HEK293 (cell line): Measurements from ENCODE around the gene LARGE1.

ENCODE experiments used
- CTCF ChIA-PET: fragments of 350-600 bp; formaldehyde crosslinking; extraction: SDS; loops from one replicate; lab custom pipeline; 2021; ENCODE audit warnings: antibody characterized with exemption; lab: Yijun Ruan, JAX
- POLR2A ChIA-PET: fragments of 300-600 bp; formaldehyde crosslinking; extraction: SDS; loops from one replicate; lab custom pipeline; 2020; ENCODE audit warnings: antibody characterized with exemption, inconsistent platforms; lab: Yijun Ruan, JAX
- H3K27ac ChIP-seq: fragments of 200-500 bp; sonication (Bioruptor generic); 2 replicates; pipeline ENCODE4 v1.5.1; 2014; ENCODE audit warnings: low read depth, low read length, control low read depth, inconsistent platforms; ENCODE audit errors: extremely low read depth
- H3K36me3 ChIP-seq, 2 experiments: fragments of 200-500 bp in 1 of 2; sonication (Bioruptor generic) in 1 of 2; 1 replicate in 1 of 2; 2 replicates in 1 of 2; pipeline ENCODE4 v1.5.1; 2014 to 2017; ENCODE audit warnings: inconsistent platforms in 2 of 2, low read length in 2 of 2; ENCODE audit not compliant: control insufficient read depth in 2 of 2, insufficient read depth in 1 of 2
- H3K4me1 ChIP-seq: fragments of 200-500 bp; sonication (Bioruptor generic); 2 replicates; pipeline ENCODE4 v1.5.1; 2014; ENCODE audit warnings: mild to moderate bottlenecking, low read length, inconsistent platforms; ENCODE audit not compliant: control insufficient read depth, insufficient read depth
- H3K4me3 ChIP-seq: 2 replicates; pipeline ENCODE4 v1.5.1; 2011; ENCODE audit warnings: low read depth, mild to moderate bottlenecking, control low read depth, low read length, moderate library complexity
- H3K9me3 ChIP-seq: fragments of 200-500 bp; sonication (Bioruptor generic); 2 replicates; pipeline ENCODE4 v1.5.1; 2014; ENCODE audit warnings: low read depth, low read length, inconsistent platforms; ENCODE audit not compliant: control insufficient read depth, insufficient read depth
- BCL11B ChIP-seq: fragments of 450-650 bp; formaldehyde crosslinking; IDR thresholded peaks from 2 replicates; pipeline ENCODE4 v1.5.1; 2016; ENCODE audit warnings: low read depth, missing biosample characterization, missing genetic modification characterization
- GLIS2 ChIP-seq: fragments of 450-650 bp; formaldehyde crosslinking; IDR thresholded peaks from 2 replicates; pipeline ENCODE4 v1.5.1; 2016; ENCODE audit warnings: missing biosample characterization, missing genetic modification characterization
- IKZF3 ChIP-seq: fragments of 450-650 bp; IDR thresholded peaks from 2 replicates; pipeline ENCODE4 v1.5.0; 2018; ENCODE audit warnings: missing biosample characterization, mild to moderate bottlenecking, missing genetic modification characterization, moderate library complexity
- KLF10 ChIP-seq: fragments of 450-650 bp; IDR thresholded peaks from 2 replicates; pipeline ENCODE4 v1.5.1; 2018; ENCODE audit warnings: missing biosample characterization, mild to moderate bottlenecking, missing genetic modification characterization
- RBAK ChIP-seq: fragments of 450-650 bp; formaldehyde crosslinking; IDR thresholded peaks from 2 replicates; pipeline ENCODE4 v1.5.1; 2016; ENCODE audit warnings: missing biosample characterization, missing genetic modification characterization
- REPIN1 ChIP-seq: fragments of 450-650 bp; formaldehyde crosslinking; IDR thresholded peaks from 2 replicates; pipeline ENCODE4 v1.5.1; 2017; ENCODE audit warnings: missing biosample characterization, missing genetic modification characterization, low read depth
- YY2 ChIP-seq: fragments of 450-650 bp; formaldehyde crosslinking; IDR thresholded peaks from 2 replicates; pipeline ENCODE4 v1.5.1; 2016; ENCODE audit warnings: missing biosample characterization, missing genetic modification characterization
- ZBTB48 ChIP-seq: fragments of 450-650 bp; formaldehyde crosslinking; IDR thresholded peaks from 2 replicates; pipeline ENCODE4 v1.5.1; 2016; ENCODE audit warnings: missing biosample characterization, missing genetic modification characterization
- ZIC2 ChIP-seq: fragments of 450-650 bp; formaldehyde crosslinking; IDR thresholded peaks from 2 replicates; pipeline ENCODE4 v1.5.1; 2016; ENCODE audit warnings: missing biosample characterization, missing genetic modification characterization
- ZNF169 ChIP-seq: fragments of 450-650 bp; formaldehyde crosslinking; IDR thresholded peaks from 2 replicates; pipeline ENCODE4 v1.5.1; 2016; ENCODE audit warnings: missing biosample characterization, missing genetic modification characterization
- ZNF184 ChIP-seq: fragments of 450-650 bp; IDR thresholded peaks from 2 replicates; pipeline ENCODE4 v1.5.1; 2018; ENCODE audit warnings: missing biosample characterization, mild to moderate bottlenecking, missing genetic modification characterization
- ZNF292 ChIP-seq: fragments of 450-650 bp; formaldehyde crosslinking; IDR thresholded peaks from 2 replicates; pipeline ENCODE4 v1.5.1; 2016; ENCODE audit warnings: low read depth, missing biosample characterization, missing genetic modification characterization, borderline replicate concordance
- ZNF302 ChIP-seq: fragments of 450-650 bp; formaldehyde crosslinking; IDR thresholded peaks from 2 replicates; pipeline ENCODE4 v1.5.1; 2016; ENCODE audit warnings: missing biosample characterization, missing genetic modification characterization, low read depth
- ZNF394 ChIP-seq: fragments of 450-650 bp; formaldehyde crosslinking; IDR thresholded peaks from 2 replicates; pipeline ENCODE4 v1.5.1; 2016; ENCODE audit warnings: missing biosample characterization, missing genetic modification characterization, mild to moderate bottlenecking, moderate library complexity, borderline replicate concordance
- ZNF521 ChIP-seq: fragments of 450-650 bp; formaldehyde crosslinking; IDR thresholded peaks from 2 replicates; pipeline ENCODE4 v1.5.1; 2017; ENCODE audit warnings: missing biosample characterization, mild to moderate bottlenecking, missing genetic modification characterization
- ZSCAN30 ChIP-seq: fragments of 450-650 bp; IDR thresholded peaks from 2 replicates; pipeline ENCODE4 v1.5.1; 2018; ENCODE audit warnings: missing biosample characterization, mild to moderate bottlenecking, missing genetic modification characterization, moderate library complexity
- TF ChIP-seq, protein P1 (sequence below): fragments of 450-650 bp; IDR thresholded peaks from 2 replicates; pipeline ENCODE4 v1.5.1; 2018; ENCODE audit warnings: missing biosample characterization, missing genetic modification characterization
- TF ChIP-seq, protein P2 (sequence below): fragments of 450-650 bp; formaldehyde crosslinking; conservative IDR thresholded peaks from 2 replicates; pipeline ENCODE4 v1.5.1; 2016; ENCODE audit warnings: low read depth, missing biosample characterization, missing genetic modification characterization
- TF ChIP-seq, protein P3 (sequence below): fragments of 450-650 bp; formaldehyde crosslinking; IDR thresholded peaks from 2 replicates; pipeline ENCODE4 v1.5.1; 2016; ENCODE audit warnings: missing biosample characterization, missing genetic modification characterization
- TF ChIP-seq, protein P4 (sequence below): fragments of 450-650 bp; IDR thresholded peaks from 2 replicates; pipeline ENCODE4 v1.5.1; 2018; ENCODE audit warnings: missing biosample characterization, mild to moderate bottlenecking, missing genetic modification characterization
- TF ChIP-seq, protein P5 (sequence below): fragments of 450-650 bp; formaldehyde crosslinking; IDR thresholded peaks from 2 replicates; pipeline ENCODE4 v1.5.1; 2017; ENCODE audit warnings: missing biosample characterization, missing genetic modification characterization
- TF ChIP-seq, protein P6 (sequence below): fragments of 450-650 bp; formaldehyde crosslinking; IDR thresholded peaks from 2 replicates; pipeline ENCODE4 v1.5.1; 2016; ENCODE audit warnings: missing biosample characterization, missing genetic modification characterization
- TF ChIP-seq, protein P7 (sequence below): fragments of 450-650 bp; formaldehyde crosslinking; IDR thresholded peaks from 2 replicates; pipeline ENCODE4 v1.5.1; 2016; ENCODE audit warnings: missing biosample characterization, missing genetic modification characterization, borderline replicate concordance

Gene LARGE1

DNA sequence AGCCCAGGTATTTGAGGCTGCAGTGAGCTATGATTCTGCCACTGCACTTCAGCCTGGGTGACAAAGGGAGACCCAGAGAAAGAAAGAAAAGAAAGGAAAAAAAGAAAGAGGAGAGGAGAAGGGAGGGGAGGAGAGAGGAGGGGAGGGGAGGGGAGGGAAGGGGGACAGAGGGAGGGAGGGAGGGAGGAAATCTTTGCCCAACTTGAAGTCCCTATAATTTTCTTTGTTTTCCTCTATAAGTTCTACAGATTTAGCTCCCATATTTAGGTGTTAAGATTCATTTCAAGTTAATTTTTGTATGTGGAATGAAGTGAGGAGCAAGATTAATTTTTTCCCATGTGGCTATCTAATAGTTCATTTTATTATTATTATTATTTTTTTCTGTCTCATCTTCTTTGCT is 328.3 kb downstream of the LARGE1 start (continued):
- TF ChIP-seq, protein P1, sequence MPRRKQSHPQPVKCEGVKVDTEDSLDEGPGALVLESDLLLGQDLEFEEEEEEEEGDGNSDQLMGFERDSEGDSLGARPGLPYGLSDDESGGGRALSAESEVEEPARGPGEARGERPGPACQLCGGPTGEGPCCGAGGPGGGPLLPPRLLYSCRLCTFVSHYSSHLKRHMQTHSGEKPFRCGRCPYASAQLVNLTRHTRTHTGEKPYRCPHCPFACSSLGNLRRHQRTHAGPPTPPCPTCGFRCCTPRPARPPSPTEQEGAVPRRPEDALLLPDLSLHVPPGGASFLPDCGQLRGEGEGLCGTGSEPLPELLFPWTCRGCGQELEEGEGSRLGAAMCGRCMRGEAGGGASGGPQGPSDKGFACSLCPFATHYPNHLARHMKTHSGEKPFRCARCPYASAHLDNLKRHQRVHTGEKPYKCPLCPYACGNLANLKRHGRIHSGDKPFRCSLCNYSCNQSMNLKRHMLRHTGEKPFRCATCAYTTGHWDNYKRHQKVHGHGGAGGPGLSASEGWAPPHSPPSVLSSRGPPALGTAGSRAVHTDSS (tag by site-specific recombination) = no peak
- no peak for TF ChIP-seq REPIN1 (tag by site-specific recombination)
- TF ChIP-seq, protein P2, sequence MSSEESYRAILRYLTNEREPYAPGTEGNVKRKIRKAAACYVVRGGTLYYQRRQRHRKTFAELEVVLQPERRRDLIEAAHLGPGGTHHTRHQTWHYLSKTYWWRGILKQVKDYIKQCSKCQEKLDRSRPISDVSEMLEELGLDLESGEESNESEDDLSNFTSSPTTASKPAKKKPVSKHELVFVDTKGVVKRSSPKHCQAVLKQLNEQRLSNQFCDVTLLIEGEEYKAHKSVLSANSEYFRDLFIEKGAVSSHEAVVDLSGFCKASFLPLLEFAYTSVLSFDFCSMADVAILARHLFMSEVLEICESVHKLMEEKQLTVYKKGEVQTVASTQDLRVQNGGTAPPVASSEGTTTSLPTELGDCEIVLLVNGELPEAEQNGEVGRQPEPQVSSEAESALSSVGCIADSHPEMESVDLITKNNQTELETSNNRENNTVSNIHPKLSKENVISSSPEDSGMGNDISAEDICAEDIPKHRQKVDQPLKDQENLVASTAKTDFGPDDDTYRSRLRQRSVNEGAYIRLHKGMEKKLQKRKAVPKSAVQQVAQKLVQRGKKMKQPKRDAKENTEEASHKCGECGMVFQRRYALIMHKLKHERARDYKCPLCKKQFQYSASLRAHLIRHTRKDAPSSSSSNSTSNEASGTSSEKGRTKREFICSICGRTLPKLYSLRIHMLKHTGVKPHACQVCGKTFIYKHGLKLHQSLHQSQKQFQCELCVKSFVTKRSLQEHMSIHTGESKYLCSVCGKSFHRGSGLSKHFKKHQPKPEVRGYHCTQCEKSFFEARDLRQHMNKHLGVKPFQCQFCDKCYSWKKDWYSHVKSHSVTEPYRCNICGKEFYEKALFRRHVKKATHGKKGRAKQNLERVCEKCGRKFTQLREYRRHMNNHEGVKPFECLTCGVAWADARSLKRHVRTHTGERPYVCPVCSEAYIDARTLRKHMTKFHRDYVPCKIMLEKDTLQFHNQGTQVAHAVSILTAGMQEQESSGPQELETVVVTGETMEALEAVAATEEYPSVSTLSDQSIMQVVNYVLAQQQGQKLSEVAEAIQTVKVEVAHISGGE (tag by site-specific recombination) = no peak
- no peak for TF ChIP-seq YY2 (tag by site-specific recombination)
- TF ChIP-seq BCL11B (tag by site-specific recombination) = no peak
- TF ChIP-seq, all 188 proteins: peak for 0

DNA sequence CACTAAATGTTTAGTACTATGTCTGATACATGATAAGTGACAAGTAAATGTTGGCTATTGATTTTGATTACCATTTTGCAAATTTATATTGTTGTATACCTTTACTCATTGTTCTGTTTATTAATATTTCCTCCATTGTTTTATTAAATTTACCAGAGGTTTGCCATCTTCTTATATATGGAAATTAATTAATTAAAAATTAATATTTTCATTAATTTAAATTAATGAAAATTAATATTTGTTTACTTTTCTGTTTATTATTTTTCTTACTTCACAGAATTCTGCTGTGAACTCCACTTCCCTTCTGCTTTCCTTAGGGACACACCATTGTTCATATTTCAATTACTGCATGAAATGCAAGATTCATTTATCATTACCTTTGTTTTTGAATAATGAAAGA is 331.0 kb downstream of the LARGE1 start:
- POLR2A ChIA-PET = no interaction called here

More for the DNA sequence above, 331.0 kb downstream of the LARGE1 start:
- TF ChIP-seq ZNF184 (tag by site-specific recombination) (no peak), ZNF521 (no peak), ZNF302 (tag by site-specific recombination) (no peak), ZSCAN30 (tag by site-specific recombination) (no peak), ZBTB48 (tag by site-specific recombination) (no peak), RBAK (tag by site-specific recombination) (no peak), ZIC2 (tag by site-specific recombination) (no peak), KLF10 (tag by site-specific recombination) (no peak), ZNF394 (tag by site-specific recombination) (no peak), ZNF292 (tag by site-specific recombination) (no peak), ZNF169 (tag by site-specific recombination) (no peak), IKZF3 (no peak), GLIS2 (no peak)
- TF ChIP-seq, protein P3, sequence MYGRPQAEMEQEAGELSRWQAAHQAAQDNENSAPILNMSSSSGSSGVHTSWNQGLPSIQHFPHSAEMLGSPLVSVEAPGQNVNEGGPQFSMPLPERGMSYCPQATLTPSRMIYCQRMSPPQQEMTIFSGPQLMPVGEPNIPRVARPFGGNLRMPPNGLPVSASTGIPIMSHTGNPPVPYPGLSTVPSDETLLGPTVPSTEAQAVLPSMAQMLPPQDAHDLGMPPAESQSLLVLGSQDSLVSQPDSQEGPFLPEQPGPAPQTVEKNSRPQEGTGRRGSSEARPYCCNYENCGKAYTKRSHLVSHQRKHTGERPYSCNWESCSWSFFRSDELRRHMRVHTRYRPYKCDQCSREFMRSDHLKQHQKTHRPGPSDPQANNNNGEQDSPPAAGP (tag by site-specific recombination) = no peak
- TF ChIP-seq, protein P4, sequence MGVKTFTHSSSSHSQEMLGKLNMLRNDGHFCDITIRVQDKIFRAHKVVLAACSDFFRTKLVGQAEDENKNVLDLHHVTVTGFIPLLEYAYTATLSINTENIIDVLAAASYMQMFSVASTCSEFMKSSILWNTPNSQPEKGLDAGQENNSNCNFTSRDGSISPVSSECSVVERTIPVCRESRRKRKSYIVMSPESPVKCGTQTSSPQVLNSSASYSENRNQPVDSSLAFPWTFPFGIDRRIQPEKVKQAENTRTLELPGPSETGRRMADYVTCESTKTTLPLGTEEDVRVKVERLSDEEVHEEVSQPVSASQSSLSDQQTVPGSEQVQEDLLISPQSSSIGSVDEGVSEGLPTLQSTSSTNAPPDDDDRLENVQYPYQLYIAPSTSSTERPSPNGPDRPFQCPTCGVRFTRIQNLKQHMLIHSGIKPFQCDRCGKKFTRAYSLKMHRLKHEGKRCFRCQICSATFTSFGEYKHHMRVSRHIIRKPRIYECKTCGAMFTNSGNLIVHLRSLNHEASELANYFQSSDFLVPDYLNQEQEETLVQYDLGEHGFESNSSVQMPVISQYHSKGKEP = no peak
- TF ChIP-seq, protein P5, sequence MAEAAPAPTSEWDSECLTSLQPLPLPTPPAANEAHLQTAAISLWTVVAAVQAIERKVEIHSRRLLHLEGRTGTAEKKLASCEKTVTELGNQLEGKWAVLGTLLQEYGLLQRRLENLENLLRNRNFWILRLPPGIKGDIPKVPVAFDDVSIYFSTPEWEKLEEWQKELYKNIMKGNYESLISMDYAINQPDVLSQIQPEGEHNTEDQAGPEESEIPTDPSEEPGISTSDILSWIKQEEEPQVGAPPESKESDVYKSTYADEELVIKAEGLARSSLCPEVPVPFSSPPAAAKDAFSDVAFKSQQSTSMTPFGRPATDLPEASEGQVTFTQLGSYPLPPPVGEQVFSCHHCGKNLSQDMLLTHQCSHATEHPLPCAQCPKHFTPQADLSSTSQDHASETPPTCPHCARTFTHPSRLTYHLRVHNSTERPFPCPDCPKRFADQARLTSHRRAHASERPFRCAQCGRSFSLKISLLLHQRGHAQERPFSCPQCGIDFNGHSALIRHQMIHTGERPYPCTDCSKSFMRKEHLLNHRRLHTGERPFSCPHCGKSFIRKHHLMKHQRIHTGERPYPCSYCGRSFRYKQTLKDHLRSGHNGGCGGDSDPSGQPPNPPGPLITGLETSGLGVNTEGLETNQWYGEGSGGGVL (tag by site-specific recombination) = no peak
- TF ChIP-seq, protein P6, sequence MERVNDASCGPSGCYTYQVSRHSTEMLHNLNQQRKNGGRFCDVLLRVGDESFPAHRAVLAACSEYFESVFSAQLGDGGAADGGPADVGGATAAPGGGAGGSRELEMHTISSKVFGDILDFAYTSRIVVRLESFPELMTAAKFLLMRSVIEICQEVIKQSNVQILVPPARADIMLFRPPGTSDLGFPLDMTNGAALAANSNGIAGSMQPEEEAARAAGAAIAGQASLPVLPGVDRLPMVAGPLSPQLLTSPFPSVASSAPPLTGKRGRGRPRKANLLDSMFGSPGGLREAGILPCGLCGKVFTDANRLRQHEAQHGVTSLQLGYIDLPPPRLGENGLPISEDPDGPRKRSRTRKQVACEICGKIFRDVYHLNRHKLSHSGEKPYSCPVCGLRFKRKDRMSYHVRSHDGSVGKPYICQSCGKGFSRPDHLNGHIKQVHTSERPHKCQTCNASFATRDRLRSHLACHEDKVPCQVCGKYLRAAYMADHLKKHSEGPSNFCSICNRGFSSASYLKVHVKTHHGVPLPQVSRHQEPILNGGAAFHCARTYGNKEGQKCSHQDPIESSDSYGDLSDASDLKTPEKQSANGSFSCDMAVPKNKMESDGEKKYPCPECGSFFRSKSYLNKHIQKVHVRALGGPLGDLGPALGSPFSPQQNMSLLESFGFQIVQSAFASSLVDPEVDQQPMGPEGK = no peak
- TF ChIP-seq, protein P7, sequence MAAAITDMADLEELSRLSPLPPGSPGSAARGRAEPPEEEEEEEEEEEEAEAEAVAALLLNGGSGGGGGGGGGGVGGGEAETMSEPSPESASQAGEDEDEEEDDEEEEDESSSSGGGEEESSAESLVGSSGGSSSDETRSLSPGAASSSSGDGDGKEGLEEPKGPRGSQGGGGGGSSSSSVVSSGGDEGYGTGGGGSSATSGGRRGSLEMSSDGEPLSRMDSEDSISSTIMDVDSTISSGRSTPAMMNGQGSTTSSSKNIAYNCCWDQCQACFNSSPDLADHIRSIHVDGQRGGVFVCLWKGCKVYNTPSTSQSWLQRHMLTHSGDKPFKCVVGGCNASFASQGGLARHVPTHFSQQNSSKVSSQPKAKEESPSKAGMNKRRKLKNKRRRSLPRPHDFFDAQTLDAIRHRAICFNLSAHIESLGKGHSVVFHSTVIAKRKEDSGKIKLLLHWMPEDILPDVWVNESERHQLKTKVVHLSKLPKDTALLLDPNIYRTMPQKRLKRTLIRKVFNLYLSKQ (tag by site-specific recombination) = no peak
- Histone ChIP-seq H3K4me3 (no peak overlapping the region), H3K9me3 (no peaks in the 10 kb centered on the region), H3K27ac (no peak overlapping the region), H3K4me1 (no peaks in the 10 kb centered on the region), H3K36me3 (no peaks in the 10 kb centered on the region)
- CTCF ChIA-PET = interaction anchor here (1.1 to 1.5 kb wide), 2 partner anchors 9 to 22 kb away, joined by 3 to 7 read pairs; no protein-coding TSS in a partner anchor
